Measurements from ENCODE around the gene OCA2. TPM values are rescaled to one million over a fixed set of nuclear protein-coding genes. Genes with fewer than 3 reads are reported as not detected.
"Not testable (repeated sequence)": the region's sequence is repeated elsewhere in the genome, so short reads cannot be mapped to it uniquely, and the experiment has no call there.

Gene OCA2
- total RNA-seq, 2 donors from 2014 or later, result not detected

DNA sequence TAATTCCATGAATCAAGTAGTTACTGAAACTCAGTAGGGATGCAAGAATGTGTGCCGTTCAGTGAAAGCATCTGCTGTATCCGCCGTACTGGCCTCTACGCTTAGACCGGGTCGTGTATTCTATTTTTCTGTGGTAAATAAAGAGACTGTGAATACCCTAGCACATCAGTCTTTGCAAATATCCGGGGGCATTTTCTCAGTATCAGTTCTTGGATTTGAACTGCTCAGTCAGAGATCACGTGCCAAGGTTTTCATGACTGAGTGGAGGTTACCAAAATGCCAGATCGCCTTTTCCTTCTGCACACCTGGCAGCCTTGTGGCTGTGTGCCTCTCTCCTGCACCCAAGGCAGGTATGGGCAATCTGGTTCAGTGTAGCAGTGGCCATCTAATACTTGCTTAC is 377.0 kb downstream of the OCA2 start:
- WGBS, 2 donors, result 68 to 76% methylated on average over 9 of the region's 9 CpGs
- intact Hi-C loops (cut with DNase I), result no loop called here

DNA sequence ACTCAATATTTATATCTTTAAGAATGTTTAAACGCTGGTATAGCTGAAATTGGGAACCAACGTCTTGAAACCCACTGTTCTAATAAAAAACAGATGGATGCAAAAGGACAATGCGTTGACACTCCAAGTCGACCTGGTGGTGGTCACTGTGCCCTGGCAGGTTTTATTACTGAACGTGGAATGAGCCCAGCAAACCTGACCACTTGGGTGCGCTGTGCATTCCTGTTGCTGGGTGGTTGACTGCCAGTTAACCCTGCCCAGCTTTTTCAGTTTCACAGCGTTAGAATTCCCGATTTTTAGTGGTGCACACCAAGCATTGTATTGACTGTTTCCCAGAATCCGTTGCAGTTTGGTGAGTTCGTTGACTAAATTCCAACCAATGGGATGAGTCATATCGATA is 384.4 kb downstream of the OCA2 start:
- H3K9me3 ChIP-seq, result peaks cover 0 to 2% (median 0%) of the 10 kb centered on the region in 3 donors
- intact Hi-C loops (cut with DNase I), result no loop called here
- no peak for TF ChIP-seq POLR2A (IDR thresholded peaks at IDR 0.05)
- TF ChIP-seq, protein P1, sequence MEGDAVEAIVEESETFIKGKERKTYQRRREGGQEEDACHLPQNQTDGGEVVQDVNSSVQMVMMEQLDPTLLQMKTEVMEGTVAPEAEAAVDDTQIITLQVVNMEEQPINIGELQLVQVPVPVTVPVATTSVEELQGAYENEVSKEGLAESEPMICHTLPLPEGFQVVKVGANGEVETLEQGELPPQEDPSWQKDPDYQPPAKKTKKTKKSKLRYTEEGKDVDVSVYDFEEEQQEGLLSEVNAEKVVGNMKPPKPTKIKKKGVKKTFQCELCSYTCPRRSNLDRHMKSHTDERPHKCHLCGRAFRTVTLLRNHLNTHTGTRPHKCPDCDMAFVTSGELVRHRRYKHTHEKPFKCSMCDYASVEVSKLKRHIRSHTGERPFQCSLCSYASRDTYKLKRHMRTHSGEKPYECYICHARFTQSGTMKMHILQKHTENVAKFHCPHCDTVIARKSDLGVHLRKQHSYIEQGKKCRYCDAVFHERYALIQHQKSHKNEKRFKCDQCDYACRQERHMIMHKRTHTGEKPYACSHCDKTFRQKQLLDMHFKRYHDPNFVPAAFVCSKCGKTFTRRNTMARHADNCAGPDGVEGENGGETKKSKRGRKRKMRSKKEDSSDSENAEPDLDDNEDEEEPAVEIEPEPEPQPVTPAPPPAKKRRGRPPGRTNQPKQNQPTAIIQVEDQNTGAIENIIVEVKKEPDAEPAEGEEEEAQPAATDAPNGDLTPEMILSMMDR (IDR thresholded peaks at IDR 0.05), result no peak
- DNase-seq (no peak), ATAC-seq (no peak)
- no peaks in the 10 kb centered on the region for H3K27me3 ChIP-seq
- H3K4me3 ChIP-seq, result no peak overlapping the region
- WGBS, 2 donors, result 65 to 72% methylated on average over 11 of the region's 11 CpGs
- no peaks in the 10 kb centered on the region for H3K36me3 ChIP-seq (replicated peaks in 1 of 2; ENCODE audit: insufficient read depth in 1 of 2, low read depth in 2 of 2)
- H3K27ac ChIP-seq, result no peak overlapping the region
- H3K4me1 ChIP-seq, result no peaks in the 10 kb centered on the region

More for the DNA sequence above, 377.0 kb downstream of the OCA2 start:
- DNase-seq, result no peak
- no peak for ATAC-seq
- TF ChIP-seq, protein P1 (IDR thresholded peaks at IDR 0.05), result no peak
- TF ChIP-seq POLR2A (IDR thresholded peaks at IDR 0.05), result no peak
- Histone ChIP-seq H3K27ac (no peak overlapping the region), H3K9me3 (no peaks in the 10 kb centered on the region), H3K36me3 (replicated peaks in 1 of 2; ENCODE audit: insufficient read depth in 1 of 2, low read depth in 2 of 2) (no peaks in the 10 kb centered on the region), H3K4me3 (no peak overlapping the region), H3K27me3 (no peaks in the 10 kb centered on the region), H3K4me1 (no peaks in the 10 kb centered on the region)

DNA sequence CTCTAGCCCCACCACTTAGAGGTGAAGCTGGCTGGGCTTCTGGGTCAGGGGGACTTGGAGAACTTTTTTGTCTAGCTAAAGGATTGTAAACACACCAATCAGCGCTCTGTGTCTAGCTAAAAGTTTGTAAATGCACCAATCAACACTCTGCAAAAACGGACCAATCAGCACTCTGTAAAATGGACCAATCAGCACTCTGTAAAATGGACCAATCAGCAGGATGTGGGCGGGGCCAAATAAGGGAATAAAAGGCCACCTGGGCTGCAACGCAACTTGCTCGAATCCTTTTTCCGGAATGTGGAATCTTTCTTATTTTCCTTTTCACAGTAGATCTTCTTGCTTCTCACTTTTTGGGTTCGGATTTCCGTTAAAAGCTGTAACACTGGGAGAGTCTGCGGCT is 385.3 kb downstream of the OCA2 start:
- ATAC-seq; H3K27ac ChIP-seq; DNase-seq; H3K4me3 ChIP-seq; intact Hi-C loops (cut with DNase I); H3K9me3 ChIP-seq; H3K27me3 ChIP-seq; H3K4me1 ChIP-seq; H3K36me3 ChIP-seq (replicated peaks in 1 of 2; ENCODE audit: insufficient read depth in 1 of 2, low read depth in 2 of 2): not testable (repeated sequence)
- WGBS, 2 donors, result 71 to 79% methylated on average over 9 of the region's 9 CpGs

DNA sequence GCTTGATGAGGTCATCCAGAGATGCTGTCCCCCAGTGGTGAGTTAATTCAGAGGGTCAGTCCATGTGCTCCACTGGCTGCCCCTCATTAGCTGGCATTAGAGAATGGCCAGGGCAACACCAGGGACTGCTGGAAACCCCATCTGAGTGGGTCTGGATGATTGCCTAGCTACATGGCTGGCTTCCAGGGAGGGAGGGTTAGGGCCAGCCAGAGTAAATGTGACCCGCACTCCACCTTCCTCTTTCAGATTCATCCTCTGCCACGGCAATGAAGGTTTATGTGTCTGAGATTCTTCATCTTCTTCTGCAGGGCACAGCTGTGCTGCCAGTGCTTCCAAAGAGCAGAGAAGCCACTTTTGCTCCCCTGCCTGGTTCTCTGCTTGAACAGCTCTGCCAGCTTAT is 391.9 kb downstream of the OCA2 start:
- Histone ChIP-seq H3K27ac (no peak overlapping the region), H3K9me3 (peaks cover 0 to 4% (median 0%) of the 10 kb centered on the region in 3 donors), H3K27me3 (no peaks in the 10 kb centered on the region), H3K4me3 (no peak overlapping the region), H3K36me3 (replicated peaks in 1 of 2; ENCODE audit: insufficient read depth in 1 of 2, low read depth in 2 of 2) (no peaks in the 10 kb centered on the region), H3K4me1 (no peaks in the 10 kb centered on the region)
- TF ChIP-seq, protein P1 (IDR thresholded peaks at IDR 0.05), result no peak
- TF ChIP-seq POLR2A (IDR thresholded peaks at IDR 0.05), result no peak
- ATAC-seq (no peak), DNase-seq (no peak)
- intact Hi-C loops (cut with DNase I), result no loop called here
- WGBS, 2 donors, result 70 to 73% methylated on average over 2 of the region's 2 CpGs

DNA sequence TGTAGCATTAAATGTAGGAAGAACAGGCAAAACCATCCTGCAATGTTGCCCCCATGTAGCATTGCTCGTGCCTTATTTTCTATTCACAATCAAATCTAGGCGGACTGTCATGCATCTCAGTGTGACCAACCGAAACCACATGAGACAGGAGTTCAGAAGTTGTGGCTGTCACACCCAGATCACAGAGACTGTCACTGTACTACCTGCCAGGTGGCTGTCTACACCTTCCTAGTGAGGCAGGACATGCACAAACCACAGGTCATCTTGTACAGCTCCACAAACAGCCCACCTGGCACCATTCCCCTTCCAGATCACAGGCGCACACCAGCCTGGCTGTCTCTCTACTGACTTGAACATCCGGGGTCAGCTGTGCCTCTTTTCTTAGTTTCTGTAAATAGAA is 392.8 kb downstream of the OCA2 start:
- TF ChIP-seq, protein P1 (IDR thresholded peaks at IDR 0.05), result no peak
- no peak for TF ChIP-seq POLR2A (IDR thresholded peaks at IDR 0.05)
- no peak overlapping the region for H3K4me3 ChIP-seq
- H3K36me3 ChIP-seq (replicated peaks in 1 of 2; ENCODE audit: insufficient read depth in 1 of 2, low read depth in 2 of 2), result no peaks in the 10 kb centered on the region
- no peaks in the 10 kb centered on the region for H3K4me1 ChIP-seq
- ATAC-seq (no peak), DNase-seq (no peak)
- 68 to 86% methylated on average over 5 of the region's 5 CpGs for WGBS, 2 donors
- intact Hi-C loops (cut with DNase I), result no loop called here
- no peaks in the 10 kb centered on the region for H3K27me3 ChIP-seq
- H3K9me3 ChIP-seq, result peaks cover 0 to 4% (median 0%) of the 10 kb centered on the region in 3 donors
- no peak overlapping the region for H3K27ac ChIP-seq
